Germinal center (tissue), 1 donor: ENCODE results near the gene NUP50.
"Not testable (repeated sequence)": the region's sequence is repeated elsewhere in the genome, so short reads cannot be mapped to it uniquely, and the experiment has no call there.

Source experiments
- DNase-seq: peaks from one replicate; pipeline ENCODE4 v3.0.0; 2012; ENCODE audit warnings: mixed read lengths, low spot score

Gene NUP50

DNA sequence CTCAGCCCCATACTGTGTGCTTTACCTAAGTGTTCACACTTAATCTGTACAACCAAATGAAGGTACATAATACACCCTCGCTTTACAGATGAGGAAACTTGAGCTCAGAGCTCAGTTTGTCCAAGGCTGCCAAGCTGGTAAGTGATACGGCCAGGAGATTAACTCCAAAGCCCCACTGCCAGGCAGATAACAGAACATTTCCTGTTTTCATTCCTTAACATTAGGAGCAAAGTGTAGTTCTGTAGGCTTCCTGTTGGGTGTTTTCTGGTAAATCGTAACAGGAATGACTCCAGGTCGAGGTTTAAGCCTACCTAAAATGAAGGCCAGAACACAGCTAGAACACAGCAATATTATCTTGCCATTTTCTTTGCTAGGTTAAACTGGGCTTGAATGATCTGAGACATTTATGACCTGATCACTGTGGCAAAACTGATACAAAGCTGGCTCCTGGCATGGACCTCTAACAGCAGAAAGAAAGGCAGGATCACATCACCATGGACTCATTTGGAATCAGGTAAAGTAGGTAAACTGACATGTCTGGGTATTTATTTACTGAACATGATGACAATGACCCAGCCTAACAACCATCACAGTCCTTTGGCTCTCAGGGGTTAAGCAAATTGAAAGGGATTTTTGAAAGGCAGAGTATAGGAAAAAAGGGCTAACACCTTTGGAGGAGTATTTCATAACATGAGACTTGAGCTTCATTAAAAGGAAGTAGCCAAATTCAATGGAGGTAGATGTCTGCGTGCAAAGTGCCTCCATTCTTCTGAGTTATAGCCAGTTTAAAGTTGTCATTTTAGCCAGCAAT is 3.9 kb upstream of the NUP50 start:
- DNase-seq = no peak

DNA sequence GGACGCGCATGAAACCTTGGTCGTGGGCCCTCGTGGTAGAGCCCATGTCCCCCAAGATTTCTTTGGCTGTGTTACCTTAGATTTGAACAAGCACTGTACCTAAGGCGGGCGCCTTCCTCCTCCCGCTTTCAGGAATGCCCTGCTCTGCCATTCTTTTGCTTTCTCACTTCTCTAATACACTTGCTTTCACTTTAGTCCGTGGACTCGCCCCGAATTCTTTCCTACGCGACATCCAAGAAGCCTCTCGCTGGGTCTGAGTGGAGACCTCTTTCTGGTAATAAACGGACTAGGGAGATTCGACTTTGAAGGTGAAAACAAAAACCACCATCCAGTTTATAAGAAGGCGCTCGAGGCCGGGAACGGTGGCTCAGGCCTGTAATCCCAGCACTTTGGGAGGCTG is 1.2 kb upstream of the NUP50 start:
- no peak for DNase-seq

DNA sequence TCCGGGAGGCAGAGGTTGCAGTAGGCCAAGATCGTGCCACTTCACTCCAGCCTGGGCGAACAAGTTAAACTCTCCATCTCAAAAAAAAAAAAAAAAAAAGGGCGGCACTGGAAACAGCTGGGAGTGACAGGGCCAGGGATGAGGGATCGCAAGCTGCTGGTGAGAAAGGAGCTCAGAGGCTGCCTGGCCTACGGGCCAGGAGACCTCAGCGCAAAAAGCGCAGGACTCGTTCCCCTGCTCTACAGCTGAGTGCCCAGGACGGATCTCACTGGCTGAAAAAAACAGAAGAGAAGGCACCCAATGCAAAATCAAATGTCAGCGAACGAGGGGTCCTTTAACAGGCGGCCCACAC is 650 bp upstream of the NUP50 start:
- peak; percentile 36 for DNase-seq

DNA sequence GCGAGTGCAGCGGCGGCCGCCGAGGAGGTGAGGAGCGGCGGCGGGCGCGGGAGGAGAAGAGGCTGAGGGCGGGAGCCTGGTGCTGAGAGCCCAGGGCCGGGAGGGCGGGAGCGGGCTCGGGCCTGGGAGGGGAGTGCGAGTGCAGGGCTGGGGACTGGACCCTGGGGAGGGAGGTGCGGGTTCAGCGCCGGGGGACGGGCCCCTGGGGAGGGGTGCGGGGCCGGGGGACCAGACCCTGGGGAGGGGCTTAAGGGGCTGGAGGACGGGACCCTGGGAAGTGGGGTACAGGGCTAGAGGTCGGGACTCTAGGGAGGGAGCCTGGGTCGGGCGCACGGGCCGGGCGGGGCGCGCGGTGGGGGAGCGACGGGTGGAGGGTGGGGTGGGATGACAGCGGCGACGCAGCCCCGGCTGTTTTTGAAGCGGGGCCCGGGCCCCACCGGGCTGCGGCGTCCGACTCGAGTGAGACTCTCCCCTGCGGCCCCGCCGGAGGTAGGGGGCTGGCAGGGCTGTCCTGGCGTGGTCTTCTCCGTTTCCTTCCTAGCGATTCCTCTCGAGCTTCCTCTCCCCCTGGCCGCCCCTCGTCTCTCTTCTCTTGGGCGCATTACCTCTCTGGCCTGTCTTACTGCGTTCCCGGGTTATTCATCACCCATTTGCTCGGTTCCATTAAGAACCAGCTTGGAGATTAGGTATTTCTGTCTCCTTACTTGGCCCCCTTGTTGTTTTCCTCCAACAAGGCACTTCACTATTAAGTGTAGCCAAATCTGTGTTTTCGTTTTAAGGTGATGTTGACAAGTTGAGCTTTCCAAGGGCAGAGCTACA is 754 bp downstream of the NUP50 start:
- peak; percentile 53 for DNase-seq

DNA sequence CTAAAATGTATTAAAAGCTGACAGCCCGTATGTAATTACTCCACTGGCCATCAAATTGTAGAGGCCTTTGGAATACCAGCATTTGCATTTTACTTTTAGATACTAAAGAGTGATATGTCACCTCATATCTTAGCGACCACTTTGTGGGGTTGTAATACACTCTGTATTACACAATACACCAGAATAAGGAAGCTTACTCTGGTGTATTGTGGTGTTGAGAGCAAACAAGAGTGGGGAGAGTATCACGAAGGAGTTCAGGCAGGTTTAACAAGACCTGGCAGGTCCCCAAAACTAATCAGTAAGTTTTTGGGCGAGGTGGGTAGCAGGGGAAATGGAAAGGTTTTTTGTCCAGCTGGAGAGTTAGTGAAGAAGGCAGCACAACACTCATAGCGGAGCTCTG is 3.2 kb downstream of the NUP50 start:
- no peak for DNase-seq

DNA sequence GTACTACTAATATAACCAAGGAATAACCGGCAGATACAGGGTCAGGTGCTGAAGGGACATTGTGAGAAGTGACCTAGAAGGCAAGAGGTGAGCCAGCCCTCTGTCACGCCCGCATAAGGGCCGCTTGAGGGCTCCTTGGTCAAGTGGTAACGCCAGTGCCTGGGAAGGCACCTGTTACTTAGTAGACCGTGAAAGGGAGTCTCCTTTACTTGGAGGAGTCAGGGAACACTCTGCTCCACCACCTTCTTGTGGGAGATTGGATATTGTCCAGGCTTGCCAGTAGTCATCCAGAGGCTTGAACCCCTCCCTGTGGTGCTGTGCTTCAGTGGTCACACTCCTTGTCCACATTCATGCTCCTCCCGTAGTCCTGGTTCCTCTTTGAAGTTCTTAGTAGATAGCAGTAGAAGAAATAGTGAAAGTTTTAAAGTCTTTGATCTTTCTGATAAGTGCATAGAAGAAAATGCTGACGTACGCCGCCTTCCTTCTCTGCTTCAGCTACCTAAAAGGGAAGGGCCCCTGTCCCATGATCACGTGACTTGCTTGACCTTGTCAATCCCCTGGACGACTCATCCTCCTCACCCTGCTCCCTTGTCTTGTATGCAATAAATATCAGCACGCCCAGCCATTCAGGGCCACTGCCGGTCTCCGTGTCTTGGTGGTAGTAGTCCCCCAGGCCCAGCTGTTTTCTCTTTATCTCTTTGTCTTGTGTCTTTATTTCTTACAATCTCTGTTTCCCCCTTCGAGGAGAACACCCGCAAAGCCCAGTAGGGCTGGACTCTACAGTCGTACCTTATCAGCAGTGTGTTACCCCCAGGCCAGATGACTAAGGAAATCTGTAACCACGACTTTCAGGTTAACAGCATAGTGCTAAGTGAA is 6.1 kb downstream of the NUP50 start:
- no peak for DNase-seq

DNA sequence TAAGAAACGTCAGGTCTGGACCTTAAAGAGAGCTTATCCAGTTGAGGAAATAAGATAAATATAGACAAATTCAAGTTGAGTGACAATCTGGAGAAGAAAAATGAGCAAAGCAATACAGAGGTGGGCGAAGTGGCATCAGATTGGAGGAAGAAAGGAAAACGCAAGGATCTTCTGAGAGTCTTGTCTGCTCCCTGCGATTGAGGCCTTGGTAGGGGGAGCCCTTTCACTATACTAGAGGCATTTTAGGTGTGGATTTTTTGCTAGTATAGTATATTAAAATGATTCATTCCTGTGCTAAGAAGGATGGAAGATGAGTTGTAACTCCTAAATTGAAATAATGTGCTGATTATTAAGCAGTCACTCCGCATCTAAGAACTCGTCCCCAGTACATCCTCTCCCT is 8.1 kb downstream of the NUP50 start:
- DNase-seq = no peak

DNA sequence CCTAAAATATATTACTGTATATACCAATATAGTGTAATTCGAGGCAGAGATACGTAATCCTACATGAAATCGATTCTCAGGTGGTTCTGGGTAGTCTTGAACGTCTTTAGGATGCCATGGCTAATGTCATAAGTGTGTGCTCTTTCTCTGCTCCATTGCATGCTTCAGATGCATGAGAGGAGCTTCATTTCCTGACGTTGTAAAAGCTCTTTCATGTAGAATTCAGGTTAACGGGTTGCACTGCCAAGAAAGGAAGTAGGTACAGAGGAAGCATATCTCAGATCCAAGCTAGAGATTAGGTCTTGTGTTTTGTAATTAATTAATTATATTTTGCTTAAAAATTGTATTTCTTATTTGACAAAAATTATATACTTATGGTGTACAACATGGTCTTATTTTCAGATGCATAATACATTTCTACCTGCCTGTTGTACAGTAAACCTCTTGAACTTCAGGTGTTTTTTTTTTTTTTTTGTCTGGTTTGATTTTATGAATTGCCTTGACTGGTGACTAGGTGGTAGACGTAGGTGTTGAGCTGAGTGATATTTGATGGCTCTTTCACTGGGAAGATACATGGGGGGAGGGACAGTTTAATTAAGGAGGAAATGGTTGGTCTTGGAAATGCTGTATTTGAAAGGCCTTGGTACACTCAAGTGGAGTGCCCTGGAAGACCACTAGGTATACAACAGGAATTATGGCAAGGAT is 9.3 kb downstream of the NUP50 start:
- DNase-seq = no peak

DNA sequence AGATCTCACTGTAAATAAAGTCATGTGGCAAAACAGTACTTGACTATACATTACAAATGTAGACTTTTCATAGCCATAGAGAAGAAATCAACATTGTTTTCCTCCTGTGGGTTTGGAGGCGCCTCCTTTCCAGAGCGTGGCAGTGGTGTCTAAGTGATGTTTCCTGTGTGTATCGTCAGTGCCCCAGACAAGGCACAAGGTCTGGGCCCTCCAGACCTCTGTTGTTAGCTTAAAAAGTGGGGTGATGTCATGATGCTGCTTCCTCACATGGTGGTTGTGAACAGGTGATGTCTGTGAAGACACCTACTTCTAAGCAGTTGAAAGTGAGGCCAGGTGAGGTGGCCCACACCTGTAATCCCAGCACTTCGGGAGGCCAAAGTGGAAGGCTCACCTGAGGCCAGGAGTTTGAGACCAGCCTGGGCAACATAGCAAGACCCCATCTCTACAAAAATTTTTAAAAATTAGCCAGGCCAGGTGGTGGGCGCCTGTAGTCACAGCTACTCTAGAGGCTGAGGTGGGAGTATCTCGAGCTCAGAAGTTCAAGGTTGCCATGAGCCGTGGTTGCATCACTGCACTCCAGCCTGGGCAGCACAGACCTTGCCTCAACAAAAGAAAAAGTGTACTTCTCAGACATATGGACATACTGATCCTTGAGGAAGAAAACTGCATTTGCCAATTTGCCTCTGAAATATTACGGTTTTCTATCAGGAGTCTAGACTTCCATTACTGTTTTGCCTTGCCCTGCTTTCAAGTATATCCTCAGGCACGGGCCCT is 15.7 kb downstream of the NUP50 start:
- no peak for DNase-seq

DNA sequence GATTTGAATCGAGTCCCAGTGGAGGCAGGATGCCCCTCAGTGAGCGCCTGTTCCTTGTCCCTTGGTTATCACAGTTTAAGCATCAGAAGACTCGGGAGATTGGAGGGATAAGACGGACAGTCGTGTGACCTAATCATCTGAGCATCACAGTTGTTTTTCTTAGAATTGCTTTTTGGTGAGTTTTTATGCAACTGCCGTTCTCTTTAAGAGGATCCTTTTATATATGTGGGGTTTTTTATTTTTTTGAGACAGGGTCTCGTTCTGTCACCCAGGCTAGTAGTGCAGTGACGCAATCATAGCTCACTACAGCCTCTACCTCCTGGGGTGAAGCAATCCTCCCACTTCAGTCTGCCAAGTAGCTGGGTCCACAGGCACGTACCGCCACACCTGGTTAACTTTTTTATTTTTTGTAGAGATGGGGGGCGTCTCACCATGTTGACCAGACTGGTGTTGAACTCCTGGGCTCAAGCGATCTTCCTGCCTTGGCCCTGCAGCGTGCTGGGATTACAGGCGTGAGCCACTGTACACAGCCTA is 16.5 kb downstream of the NUP50 start:
- no peak for DNase-seq

DNA sequence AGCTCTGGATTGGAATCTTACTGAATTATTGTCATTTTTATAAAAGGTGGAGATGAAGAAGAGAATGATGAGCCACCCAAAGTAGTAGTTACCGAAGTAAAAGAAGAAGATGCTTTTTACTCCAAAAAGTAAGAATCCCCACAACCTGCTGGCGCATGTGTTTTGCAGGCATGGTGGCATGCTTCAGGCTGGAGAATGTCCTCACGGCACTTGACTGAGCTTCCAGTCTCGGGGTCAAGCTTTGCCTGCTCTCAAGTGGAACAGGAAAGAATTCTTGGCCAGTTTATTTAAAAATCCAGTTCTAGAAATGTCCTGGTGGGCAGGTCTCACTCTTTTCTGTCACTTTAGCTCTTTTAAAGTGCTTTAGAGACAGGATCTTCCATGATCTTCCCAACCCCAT is 17.5 kb downstream of the NUP50 start:
- DNase-seq = no peak

DNA sequence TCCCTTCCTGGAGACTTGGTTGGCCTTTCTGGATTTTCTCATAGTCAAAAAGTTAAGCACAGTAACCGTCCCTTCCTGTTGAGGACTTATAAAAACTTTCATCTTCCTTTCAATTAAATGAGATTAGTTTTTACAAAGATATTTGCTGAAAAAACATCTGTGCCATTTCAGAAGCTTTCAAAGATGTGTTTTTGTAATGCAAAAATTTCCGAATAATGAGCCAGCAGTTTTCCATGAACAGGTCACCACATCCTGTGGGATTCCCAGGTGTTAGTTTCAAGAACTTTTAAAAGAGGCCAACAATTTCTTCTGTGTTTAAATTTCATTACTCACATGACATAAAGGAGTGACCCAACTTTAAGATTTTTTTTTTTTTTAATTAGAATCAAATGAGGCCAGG is 18.0 kb downstream of the NUP50 start:
- no peak for DNase-seq

DNA sequence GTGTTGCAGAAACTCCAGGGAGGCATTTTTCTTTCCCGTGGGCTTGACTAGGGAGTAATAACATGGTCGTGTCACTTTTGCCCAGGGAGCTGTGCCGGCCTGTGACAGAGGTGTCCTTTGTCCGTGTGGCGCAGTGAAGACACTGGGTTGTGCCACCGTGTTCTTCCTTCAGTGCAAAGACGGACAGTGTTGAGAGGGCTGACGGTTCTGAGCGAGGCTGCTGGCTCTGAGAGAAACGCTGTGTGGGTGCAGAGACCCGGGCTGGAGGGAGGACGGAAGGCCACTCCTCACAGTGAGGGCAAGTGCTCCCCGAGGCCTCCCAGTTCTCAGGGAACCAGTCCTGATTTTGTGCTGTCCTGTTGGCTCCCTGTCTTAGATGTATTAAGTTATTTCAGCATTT is 20.2 kb downstream of the NUP50 start:
- DNase-seq = no peak

DNA sequence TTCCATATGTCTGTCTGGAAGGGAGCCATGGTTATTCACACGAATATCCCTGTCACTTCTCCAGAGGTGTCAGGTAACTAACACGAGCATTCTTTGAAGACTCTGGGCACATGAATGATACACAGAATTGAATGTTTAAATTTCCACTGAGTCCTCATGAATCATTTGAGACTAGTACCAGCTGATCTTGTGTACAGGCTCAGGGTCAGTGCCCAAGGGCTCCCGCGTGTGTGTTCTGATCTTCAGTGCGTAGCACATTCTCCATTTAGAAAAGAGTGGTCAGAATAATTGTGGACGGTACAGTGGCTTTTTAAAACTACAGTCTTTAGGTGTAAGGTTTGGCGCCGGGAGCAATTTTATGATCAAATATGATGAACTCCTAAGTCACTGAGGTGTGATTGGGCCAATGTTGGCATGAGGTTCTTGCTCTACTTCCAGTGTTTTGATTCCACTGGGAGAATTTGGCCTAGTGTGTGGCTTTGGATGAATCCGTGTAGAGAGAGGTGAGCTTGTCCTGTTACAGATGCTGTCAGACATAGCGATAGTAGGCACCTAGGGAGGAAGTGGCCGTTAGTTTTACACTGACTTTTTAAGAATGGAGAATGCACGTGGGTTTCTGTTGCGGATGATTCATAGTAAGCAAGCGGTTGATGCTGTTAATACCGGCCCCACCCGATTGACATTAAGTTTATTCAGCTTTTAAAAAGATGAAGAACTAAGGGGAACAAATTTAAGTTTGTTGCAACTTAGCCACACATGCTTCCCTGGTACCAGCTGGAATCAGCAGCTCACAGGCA is 22.2 kb downstream of the NUP50 start:
- DNase-seq = no peak

DNA sequence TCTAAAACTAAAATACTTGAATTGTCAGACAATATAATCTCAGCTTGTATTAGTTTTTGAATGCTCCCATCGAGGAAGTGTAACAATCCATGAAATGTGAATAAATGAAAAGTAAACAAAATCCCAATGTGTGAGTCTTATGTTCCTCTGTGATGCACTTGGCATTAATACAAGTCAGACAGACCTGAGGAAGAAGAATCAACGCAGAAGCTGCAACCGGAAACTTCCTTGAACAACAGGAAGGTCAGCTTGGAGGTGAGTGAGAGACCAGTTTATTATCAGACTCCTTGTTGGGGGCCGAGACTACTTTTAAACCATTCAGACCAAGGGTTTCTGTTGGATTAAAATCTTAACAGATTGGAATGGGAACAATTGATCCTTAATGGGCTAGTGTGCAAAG is 24.2 kb downstream of the NUP50 start:
- no peak for DNase-seq

DNA sequence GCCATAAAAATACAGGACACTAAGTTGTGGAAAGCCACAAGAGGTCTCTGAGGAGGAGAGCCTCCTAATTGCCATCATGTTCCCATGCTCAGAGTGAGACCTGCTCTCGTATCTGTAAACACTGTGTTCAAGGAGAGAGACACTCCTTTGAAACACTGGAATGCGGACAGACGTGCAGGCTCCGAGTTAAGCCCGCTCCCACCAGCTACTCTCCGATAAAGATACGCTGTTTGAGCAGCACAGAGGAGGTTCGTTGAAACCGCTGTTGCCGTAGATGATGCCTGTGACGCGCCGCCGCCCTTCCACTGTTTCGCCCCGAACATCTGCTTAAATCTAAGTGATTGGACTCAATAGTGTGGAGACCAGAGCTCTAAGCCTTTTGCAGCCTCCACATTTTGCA is 25.1 kb downstream of the NUP50 start:
- DNase-seq = no peak

DNA sequence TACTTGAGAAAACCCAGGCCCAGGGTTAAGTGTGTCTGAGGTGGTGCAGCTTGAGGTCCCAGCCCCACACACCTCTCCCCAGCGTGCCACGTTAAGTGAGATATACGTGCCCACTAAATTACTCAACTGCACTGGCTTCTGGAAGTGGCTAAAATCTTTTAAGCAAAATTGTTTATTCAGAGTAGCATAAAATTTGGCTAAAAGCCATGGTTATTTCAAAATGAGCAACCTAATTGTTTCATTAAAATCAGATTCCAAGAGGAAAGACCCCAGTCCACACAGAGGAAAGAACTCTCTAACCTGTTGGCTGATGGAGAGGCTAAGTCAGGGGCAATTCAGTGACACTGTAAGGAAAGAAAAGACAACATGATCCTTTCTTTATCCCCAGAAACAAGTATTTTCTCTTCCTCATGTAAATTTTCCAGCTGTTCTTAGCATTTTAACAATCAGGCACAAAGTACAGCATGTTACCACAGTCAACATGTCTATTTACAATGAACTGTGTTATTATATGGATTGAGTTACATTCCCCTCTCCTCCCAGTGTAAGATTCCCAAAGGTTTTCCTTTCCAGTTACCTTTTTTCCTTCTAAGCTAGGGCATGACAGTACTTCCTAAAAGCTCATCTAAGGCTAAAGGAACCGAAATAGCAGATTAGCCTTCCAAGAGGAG is 26.6 kb downstream of the NUP50 start:
- DNase-seq = no peak

DNA sequence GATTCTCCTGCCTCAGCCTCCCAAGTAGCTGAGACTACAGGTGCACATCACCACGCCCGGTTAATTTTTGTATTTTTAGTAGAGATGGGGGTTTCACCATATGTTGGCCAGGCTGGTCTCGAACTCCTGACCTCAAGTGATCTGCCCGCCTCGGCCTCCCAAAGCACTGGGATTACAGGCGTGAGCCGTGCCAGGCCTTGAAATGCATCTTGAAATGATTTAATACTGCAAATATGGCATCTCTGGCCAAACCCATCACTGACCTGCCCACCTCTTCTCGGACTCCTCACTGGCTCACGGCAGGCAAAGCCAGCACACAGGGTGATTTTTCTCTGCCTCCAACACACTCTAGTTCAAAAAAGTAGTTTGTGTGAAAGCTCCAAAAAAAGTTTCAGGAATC is 28.0 kb downstream of the NUP50 start:
- not testable (repeated sequence) for DNase-seq

DNA sequence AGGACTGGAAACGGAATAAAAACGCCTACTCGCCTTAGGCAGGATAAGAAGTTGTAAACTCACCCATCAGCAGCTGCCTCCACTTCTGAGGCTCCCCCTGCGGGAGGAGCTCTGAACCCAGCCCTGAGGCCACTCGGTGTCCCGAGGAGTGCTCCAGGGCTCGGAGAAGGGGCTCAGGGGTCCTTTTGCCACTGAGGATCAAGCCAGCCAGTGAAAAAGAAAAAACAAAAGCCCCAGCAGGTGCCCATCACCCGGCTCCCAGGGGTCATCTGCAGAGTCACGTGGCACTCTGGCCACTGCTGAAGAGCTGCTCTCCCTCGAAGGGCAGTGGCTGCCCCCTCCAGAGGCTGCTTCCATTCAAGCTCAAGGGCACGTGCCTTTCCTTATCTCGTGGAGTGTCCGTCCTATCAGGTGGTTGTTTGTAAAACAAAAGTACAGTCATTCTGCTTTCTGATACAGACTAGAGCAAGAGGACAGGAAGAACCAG is 29.0 kb downstream of the NUP50 start:
- no peak for DNase-seq
